H9 (cell line): ENCODE data around the gene PRRX1. TPM values are rescaled to one million over a fixed set of nuclear protein-coding genes. Genes with fewer than 3 reads are reported as not detected.

Experiments used
- DNase-seq: peaks from one replicate; pipeline ENCODE4 v3.0.0-alpha.2; 2017
- H2AFZ ChIP-seq: one replicate; pipeline ENCODE4 v1.6.1; 2013; ENCODE audit warnings: mild to moderate bottlenecking, low read length, control low read depth, moderate library complexity
- H2AK5ac ChIP-seq: 2 replicates; pipeline ENCODE4 v1.6.1; 2013; ENCODE audit warnings: low read length, control low read depth, mixed read lengths; ENCODE audit not compliant: insufficient read length
- H2BK120ac ChIP-seq: one replicate; pipeline ENCODE4 v1.6.1; 2013; ENCODE audit warnings: low read depth, mild to moderate bottlenecking, low read length, control low read depth, inconsistent platforms; ENCODE audit not compliant: poor library complexity, severe bottlenecking
- H2BK12ac ChIP-seq: 2 replicates; pipeline ENCODE4 v1.6.1; 2013; ENCODE audit warnings: low read length, control low read depth, mixed read lengths, low read depth; ENCODE audit not compliant: insufficient read length
- H2BK15ac ChIP-seq: 2 replicates; pipeline ENCODE4 v1.6.1; 2013; ENCODE audit warnings: low read depth, low read length, control low read depth
- H2BK20ac ChIP-seq: one replicate; pipeline ENCODE4 v1.6.1; 2013; ENCODE audit warnings: low read depth, mild to moderate bottlenecking, low read length, control low read depth, inconsistent platforms; ENCODE audit not compliant: poor library complexity, severe bottlenecking
- H2BK5ac ChIP-seq: 2 replicates; pipeline ENCODE4 v1.6.1; 2013; ENCODE audit warnings: low read length, control low read depth, mixed read lengths; ENCODE audit not compliant: insufficient read length
- H3K14ac ChIP-seq: 2 replicates; pipeline ENCODE4 v1.6.1; 2013; ENCODE audit warnings: low read length, control low read depth; ENCODE audit not compliant: insufficient read depth
- H3K18ac ChIP-seq: 2 replicates; pipeline ENCODE4 v1.6.1; 2013; ENCODE audit warnings: low read depth, mild to moderate bottlenecking, mixed read lengths, low read length, control low read depth; ENCODE audit not compliant: insufficient read length
- H3K23ac ChIP-seq: 2 replicates; pipeline ENCODE4 v1.6.1; 2013; ENCODE audit warnings: low read length, control low read depth, mixed read lengths, low read depth; ENCODE audit not compliant: insufficient read length
- H3K23me2 ChIP-seq: 2 replicates; pipeline ENCODE4 v1.6.1; 2013; ENCODE audit warnings: low read depth, mild to moderate bottlenecking, mixed read lengths, low read length, control low read depth; ENCODE audit not compliant: insufficient read length, poor library complexity, severe bottlenecking
- H3K27ac ChIP-seq: 2 replicates; pipeline ENCODE4 v1.5.1; 2013; ENCODE audit warnings: low read length, control low read depth, mixed read lengths, low read depth; ENCODE audit not compliant: insufficient read length
- H3K27me3 ChIP-seq: 2 replicates; pipeline ENCODE4 v1.6.1; 2013; ENCODE audit warnings: low read length, control low read depth, inconsistent platforms; ENCODE audit not compliant: insufficient read depth
- H3K4ac ChIP-seq: 2 replicates; pipeline ENCODE4 v1.6.1; 2013; ENCODE audit warnings: low read depth, mild to moderate bottlenecking, control low read depth, inconsistent platforms, low read length, moderate library complexity
- H3K4me1 ChIP-seq: 2 replicates; pipeline ENCODE4 v1.6.1; 2013; ENCODE audit warnings: low read length, control low read depth, inconsistent platforms; ENCODE audit not compliant: insufficient read depth
- H3K4me2 ChIP-seq: 2 replicates; pipeline ENCODE4 v1.6.1; 2013; ENCODE audit warnings: low read length, control low read depth, mixed read lengths; ENCODE audit not compliant: insufficient read length, insufficient read depth
- H3K56ac ChIP-seq: 2 replicates; pipeline ENCODE4 v1.6.1; 2013; ENCODE audit warnings: low read depth, mild to moderate bottlenecking, mixed read lengths, low read length, control low read depth; ENCODE audit not compliant: insufficient read length
- H3K79me1 ChIP-seq: 2 replicates; pipeline ENCODE4 v1.6.1; 2013; ENCODE audit warnings: low read depth, mild to moderate bottlenecking, moderate library complexity, low read length, control low read depth, inconsistent platforms; ENCODE audit not compliant: insufficient read depth, poor library complexity, severe bottlenecking
- H3K79me2 ChIP-seq: 2 replicates; pipeline ENCODE4 v1.6.1; 2013; ENCODE audit warnings: low read length, control low read depth, inconsistent platforms; ENCODE audit not compliant: insufficient read depth
- H3K9ac ChIP-seq: 2 replicates; pipeline ENCODE4 v1.6.1; 2013; ENCODE audit warnings: low read length, control low read depth, mixed read lengths; ENCODE audit not compliant: insufficient read length; ENCODE audit errors: extremely low read depth
- H3K9me3 ChIP-seq: one replicate; pipeline ENCODE4 v1.6.1; 2013; ENCODE audit warnings: low read depth, low read length, inconsistent platforms; ENCODE audit not compliant: control insufficient read depth
- H3T11ph ChIP-seq: one replicate; pipeline ENCODE4 v1.6.1; 2013; ENCODE audit warnings: mild to moderate bottlenecking, low read length, control low read depth, inconsistent platforms
- H4K20me1 ChIP-seq: one replicate; pipeline ENCODE4 v1.6.1; 2013; ENCODE audit not compliant: control insufficient read depth, insufficient read length, insufficient read depth
- H4K5ac ChIP-seq: 2 replicates; pipeline ENCODE4 v1.6.1; 2013; ENCODE audit warnings: low read depth, mild to moderate bottlenecking, mixed read lengths, low read length, control low read depth; ENCODE audit not compliant: insufficient read length
- H4K8ac ChIP-seq: replicated peaks from 2 replicates; pipeline ENCODE4 v1.6.1; 2013; ENCODE audit warnings: low read length, control low read depth, mixed read lengths, low read depth; ENCODE audit not compliant: insufficient read length
- H4K91ac ChIP-seq: 2 replicates; pipeline ENCODE4 v1.6.1; 2013; ENCODE audit warnings: low read depth, mild to moderate bottlenecking, moderate library complexity, mixed read lengths, low read length, control low read depth; ENCODE audit not compliant: insufficient read length
- H3K27ac Mint-ChIP-seq, 3 experiments: 2 replicates in 2 of 3; 3 replicates in 1 of 3; pipeline ENCODE4 v1.8.0; 2020 to 2021; ENCODE audit warnings: mixed read lengths in 3 of 3, mild to moderate bottlenecking in 1 of 3, moderate library complexity in 1 of 3
- H3K27me3 Mint-ChIP-seq: 2 replicates; pipeline ENCODE4 v1.8.0; 2021; ENCODE audit warnings: low read depth, mild to moderate bottlenecking, moderate library complexity, mixed read lengths
- H3K36me3 Mint-ChIP-seq, 3 experiments: 2 replicates in 2 of 3; 3 replicates in 1 of 3; pipeline ENCODE4 v1.8.0; 2020 to 2021; ENCODE audit warnings: low read depth in 3 of 3, mixed read lengths in 3 of 3; ENCODE audit not compliant: insufficient read depth in 1 of 3
- H3K4me1 Mint-ChIP-seq, 2 experiments: 2 replicates each; pipeline ENCODE4 v1.8.0; 2020; ENCODE audit warnings: mixed read lengths in 2 of 2
- H3K4me3 Mint-ChIP-seq, 2 experiments: 2 replicates in 1 of 2; 3 replicates in 1 of 2; pipeline ENCODE4 v1.8.0; 2020 to 2021; ENCODE audit warnings: mild to moderate bottlenecking in 2 of 2, mixed read lengths in 2 of 2, moderate library complexity in 1 of 2
- H3K9me3 Mint-ChIP-seq, 2 experiments: 2 replicates in 1 of 2; 3 replicates in 1 of 2; pipeline ENCODE4 v1.8.0; 2020; ENCODE audit warnings: mild to moderate bottlenecking in 2 of 2, mixed read lengths in 2 of 2, moderate library complexity in 1 of 2
- WGBS: extraction: QIAGEN DNeasy Blood & Tissue Kit; methylation state at CpG from one replicate; pipeline ENCODE4 v1.1.7; 2013; ENCODE audit warnings: missing lambda C conversion rate, low lambda C conversion rate, mixed read lengths; ENCODE audit not compliant: insufficient read length; ENCODE audit errors: extremely low coverage; 5-methylcytosine and 5-hydroxymethylcytosine counted together
- total RNA-seq: library from RNA; stranded (reverse); gene quantifications from 2 replicates; pipeline ENCODE4 v1.2.1, GENCODE V29; 2021
- TF ChIP-seq, protein P1 (sequence below): fragments of 200-600 bp; sonication (generic); conservative IDR thresholded peaks from 3 replicates; pipeline ENCODE4 v1.8.0; 2021; ENCODE audit warnings: antibody characterized with exemption, mild to moderate bottlenecking

PRRX1 gene
- total RNA-seq, 1 experiment from 2014 or later, result not detected

DNA sequence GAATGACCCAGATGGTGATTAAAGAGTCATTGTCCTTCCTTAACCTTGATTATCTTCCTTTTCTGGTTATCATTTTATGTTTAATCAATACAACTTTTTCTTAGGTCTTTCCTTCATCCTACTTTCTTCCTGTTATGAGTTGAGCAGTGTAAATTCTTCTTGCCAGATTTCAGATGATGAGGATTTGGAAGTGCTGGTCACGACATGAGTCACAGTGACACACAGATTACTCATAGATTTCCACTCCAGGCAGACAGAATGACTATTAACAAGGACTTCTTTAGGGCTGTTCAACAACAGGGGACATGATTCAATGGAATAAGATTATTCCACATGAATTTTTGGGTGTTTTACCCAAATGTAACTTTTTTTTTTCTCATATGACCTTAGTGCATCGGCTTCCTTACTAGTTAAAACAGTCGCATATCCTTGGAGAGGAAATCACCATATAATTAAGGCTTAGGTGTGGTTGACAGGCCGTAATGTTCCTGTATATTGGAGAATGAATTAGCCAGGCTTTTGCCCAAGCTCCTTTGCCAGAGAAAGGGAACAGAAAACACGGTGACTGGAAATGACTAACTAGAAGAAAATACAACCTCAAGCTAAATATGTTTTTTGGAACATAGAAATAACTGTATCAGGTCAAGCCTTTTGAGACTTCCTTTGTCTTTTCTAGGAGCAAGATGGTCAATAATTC lies 44.2 kb downstream of the PRRX1 start:
- no peak overlapping the region for H3K56ac ChIP-seq
- H3K79me1 ChIP-seq, result no peaks in the 10 kb centered on the region
- H3K14ac ChIP-seq, result no peak overlapping the region
- H2AK5ac ChIP-seq, result no peak overlapping the region
- no peak overlapping the region for H3K4me2 ChIP-seq
- H2BK120ac ChIP-seq, result no peak overlapping the region
- H3K79me2 ChIP-seq, result no peaks in the 10 kb centered on the region
- Mint-ChIP-seq H3K36me3 (no peaks in the 10 kb centered on the region), H3K4me1 (no peaks in the 10 kb centered on the region), H3K27ac (no peak overlapping the region), H3K27me3 (no peaks in the 10 kb centered on the region), H3K4me3 (no peak overlapping the region), H3K9me3 (no peaks in the 10 kb centered on the region)
- H2AFZ ChIP-seq, result no peak overlapping the region
- H4K8ac ChIP-seq, result no peak overlapping the region
- no peak overlapping the region for H3T11ph ChIP-seq
- H3K23ac ChIP-seq, result no peak overlapping the region
- no peak overlapping the region for H3K4ac ChIP-seq
- no peak overlapping the region for H2BK20ac ChIP-seq
- H2BK15ac ChIP-seq, result no peak overlapping the region
- no peaks in the 10 kb centered on the region for H3K23me2 ChIP-seq
- H3K18ac ChIP-seq, result no peak overlapping the region
- no peak overlapping the region for H2BK5ac ChIP-seq
- no peaks in the 10 kb centered on the region for H4K20me1 ChIP-seq
- no peaks in the 10 kb centered on the region for H3K4me1 ChIP-seq
- H4K91ac ChIP-seq, result no peak overlapping the region
- TF ChIP-seq, protein P1, sequence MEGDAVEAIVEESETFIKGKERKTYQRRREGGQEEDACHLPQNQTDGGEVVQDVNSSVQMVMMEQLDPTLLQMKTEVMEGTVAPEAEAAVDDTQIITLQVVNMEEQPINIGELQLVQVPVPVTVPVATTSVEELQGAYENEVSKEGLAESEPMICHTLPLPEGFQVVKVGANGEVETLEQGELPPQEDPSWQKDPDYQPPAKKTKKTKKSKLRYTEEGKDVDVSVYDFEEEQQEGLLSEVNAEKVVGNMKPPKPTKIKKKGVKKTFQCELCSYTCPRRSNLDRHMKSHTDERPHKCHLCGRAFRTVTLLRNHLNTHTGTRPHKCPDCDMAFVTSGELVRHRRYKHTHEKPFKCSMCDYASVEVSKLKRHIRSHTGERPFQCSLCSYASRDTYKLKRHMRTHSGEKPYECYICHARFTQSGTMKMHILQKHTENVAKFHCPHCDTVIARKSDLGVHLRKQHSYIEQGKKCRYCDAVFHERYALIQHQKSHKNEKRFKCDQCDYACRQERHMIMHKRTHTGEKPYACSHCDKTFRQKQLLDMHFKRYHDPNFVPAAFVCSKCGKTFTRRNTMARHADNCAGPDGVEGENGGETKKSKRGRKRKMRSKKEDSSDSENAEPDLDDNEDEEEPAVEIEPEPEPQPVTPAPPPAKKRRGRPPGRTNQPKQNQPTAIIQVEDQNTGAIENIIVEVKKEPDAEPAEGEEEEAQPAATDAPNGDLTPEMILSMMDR, result no peak
- no peak for DNase-seq
- H3K9me3 ChIP-seq, result no peaks in the 10 kb centered on the region
- no CpG with 5 or more reads among the region's 5 CpGs for WGBS
- H3K9ac ChIP-seq, result no peak overlapping the region
- H3K27me3 ChIP-seq, result no peaks in the 10 kb centered on the region
- no peak overlapping the region for H2BK12ac ChIP-seq
- no peak overlapping the region for H4K5ac ChIP-seq
- no peak overlapping the region for H3K27ac ChIP-seq
